ENCODE data around the gene ZBTB32.

DNA sequence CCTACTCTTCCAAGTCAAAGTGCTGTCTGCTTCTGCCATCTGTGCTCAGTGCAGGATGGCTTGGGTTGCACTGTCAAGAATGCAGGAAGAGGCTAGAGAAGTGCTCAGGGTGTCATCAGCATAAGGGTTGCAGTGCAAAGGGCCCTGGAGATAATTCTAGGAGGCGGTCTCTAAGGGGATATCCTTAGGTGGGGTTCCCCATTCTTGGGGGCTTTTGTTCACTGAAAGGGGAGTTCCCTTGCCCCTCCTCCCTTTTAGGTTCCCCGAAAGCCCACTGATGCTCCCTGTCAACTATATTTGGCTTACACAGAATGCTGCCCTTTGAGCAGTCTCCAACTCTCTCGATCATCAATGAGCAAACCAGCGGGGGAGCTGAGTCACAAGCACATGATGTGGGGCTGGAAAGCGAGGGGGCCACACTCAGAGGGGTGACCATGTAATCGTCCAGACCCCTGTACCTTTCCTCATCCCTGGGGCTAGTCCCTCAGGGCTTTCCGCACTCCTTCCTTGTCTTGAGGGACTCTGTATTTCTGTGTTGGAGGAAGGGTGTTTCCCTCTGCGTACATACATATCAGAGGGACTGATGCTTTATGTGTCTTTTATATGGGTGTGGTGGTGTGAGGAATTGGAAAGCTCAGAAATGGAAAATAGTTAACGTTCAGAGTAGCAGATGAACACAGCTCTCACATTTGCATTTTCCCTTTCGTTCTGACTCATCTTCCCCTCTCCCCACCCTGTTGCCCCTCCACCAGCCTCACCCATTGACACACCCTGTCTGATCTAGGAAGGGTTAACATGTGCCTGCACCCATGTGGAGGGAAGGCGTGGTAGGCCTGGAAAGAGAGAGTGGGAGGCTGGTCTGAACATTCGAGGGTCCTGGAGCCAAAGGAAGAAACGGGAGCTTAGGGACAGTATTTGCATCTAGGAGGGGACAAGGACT is 6.7 kb downstream of the ZBTB32 start:
- TF ChIP-seq, protein P1, sequence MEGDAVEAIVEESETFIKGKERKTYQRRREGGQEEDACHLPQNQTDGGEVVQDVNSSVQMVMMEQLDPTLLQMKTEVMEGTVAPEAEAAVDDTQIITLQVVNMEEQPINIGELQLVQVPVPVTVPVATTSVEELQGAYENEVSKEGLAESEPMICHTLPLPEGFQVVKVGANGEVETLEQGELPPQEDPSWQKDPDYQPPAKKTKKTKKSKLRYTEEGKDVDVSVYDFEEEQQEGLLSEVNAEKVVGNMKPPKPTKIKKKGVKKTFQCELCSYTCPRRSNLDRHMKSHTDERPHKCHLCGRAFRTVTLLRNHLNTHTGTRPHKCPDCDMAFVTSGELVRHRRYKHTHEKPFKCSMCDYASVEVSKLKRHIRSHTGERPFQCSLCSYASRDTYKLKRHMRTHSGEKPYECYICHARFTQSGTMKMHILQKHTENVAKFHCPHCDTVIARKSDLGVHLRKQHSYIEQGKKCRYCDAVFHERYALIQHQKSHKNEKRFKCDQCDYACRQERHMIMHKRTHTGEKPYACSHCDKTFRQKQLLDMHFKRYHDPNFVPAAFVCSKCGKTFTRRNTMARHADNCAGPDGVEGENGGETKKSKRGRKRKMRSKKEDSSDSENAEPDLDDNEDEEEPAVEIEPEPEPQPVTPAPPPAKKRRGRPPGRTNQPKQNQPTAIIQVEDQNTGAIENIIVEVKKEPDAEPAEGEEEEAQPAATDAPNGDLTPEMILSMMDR (IDR thresholded peaks at IDR 0.05) = no peak
- TF ChIP-seq POLR2A (IDR thresholded peaks at IDR 0.05) (no peak), POLR2AphosphoS5 (IDR thresholded peaks at IDR 0.05) (no peak)
